ENCODE data around the gene ZC3HAV1.

DNA sequence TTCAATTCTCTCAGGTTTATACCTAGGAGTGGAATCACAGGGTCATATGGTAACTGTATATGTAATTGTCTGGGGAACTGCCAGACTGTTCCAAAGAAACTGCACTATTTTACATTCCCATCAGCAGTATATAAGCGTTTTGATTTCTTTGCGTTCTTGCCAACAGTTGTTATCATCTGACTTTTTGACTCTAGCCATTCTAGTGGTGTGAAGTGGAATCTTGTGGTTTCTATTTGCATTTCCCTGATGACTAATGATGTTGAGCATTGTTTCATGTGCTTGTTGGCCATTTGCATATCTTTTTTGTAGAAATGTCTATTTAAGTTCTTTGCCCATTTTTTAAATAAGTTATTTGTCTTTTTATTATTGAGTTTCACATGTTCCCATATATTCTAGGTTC lies 44.3 kb upstream of the ZC3HAV1 start:
- TF ChIP-seq, protein P1, sequence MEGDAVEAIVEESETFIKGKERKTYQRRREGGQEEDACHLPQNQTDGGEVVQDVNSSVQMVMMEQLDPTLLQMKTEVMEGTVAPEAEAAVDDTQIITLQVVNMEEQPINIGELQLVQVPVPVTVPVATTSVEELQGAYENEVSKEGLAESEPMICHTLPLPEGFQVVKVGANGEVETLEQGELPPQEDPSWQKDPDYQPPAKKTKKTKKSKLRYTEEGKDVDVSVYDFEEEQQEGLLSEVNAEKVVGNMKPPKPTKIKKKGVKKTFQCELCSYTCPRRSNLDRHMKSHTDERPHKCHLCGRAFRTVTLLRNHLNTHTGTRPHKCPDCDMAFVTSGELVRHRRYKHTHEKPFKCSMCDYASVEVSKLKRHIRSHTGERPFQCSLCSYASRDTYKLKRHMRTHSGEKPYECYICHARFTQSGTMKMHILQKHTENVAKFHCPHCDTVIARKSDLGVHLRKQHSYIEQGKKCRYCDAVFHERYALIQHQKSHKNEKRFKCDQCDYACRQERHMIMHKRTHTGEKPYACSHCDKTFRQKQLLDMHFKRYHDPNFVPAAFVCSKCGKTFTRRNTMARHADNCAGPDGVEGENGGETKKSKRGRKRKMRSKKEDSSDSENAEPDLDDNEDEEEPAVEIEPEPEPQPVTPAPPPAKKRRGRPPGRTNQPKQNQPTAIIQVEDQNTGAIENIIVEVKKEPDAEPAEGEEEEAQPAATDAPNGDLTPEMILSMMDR (IDR thresholded peaks at IDR 0.05; ENCODE audit: borderline replicate concordance, extremely low read depth, low read length, poor library complexity, severe bottlenecking), result no peak
- no peak for TF ChIP-seq EZH2 (IDR thresholded peaks at IDR 0.05; ENCODE audit: borderline replicate concordance, low read depth, low read length, severe bottlenecking)
